H1 (cell line): ENCODE measurements around the gene CROCC2. TPM values are rescaled to one million over a fixed set of nuclear protein-coding genes. Genes with fewer than 3 reads are reported as not detected.

Experiments used
- BACH1 ChIP-seq: IDR thresholded peaks from 2 replicates; pipeline ENCODE4 v1.6.1; 2012; ENCODE audit warnings: low read length, improper control_type of control experiment
- CBX8 ChIP-seq: fragments of 300-800, 300-1000 bp; sonication (generic); IDR thresholded peaks from 2 replicates; pipeline ENCODE4 v1.7.1; 2016; ENCODE audit warnings: low read depth, low read length, borderline replicate concordance
- CEBPB ChIP-seq: IDR thresholded peaks from 2 replicates; pipeline ENCODE4 v1.6.1; 2012; ENCODE audit warnings: low read depth, low read length
- CREB1 ChIP-seq: IDR thresholded peaks from 2 replicates; pipeline ENCODE4 v1.6.1; 2012; ENCODE audit warnings: inconsistent platforms
- EGR1 ChIP-seq: IDR thresholded peaks from 2 replicates; pipeline ENCODE4 v1.6.1; 2011; ENCODE audit warnings: low read depth, low read length, borderline replicate concordance
- EZH2 ChIP-seq: fragments of 200-600 bp; sonication (generic); IDR thresholded peaks from 2 replicates; pipeline ENCODE4 v1.7.1; 2012; ENCODE audit warnings: low read depth, mild to moderate bottlenecking, moderate library complexity, low read length, inconsistent platforms; ENCODE audit not compliant: severe bottlenecking
- GABPA ChIP-seq: IDR thresholded peaks from 2 replicates; pipeline ENCODE4 v1.6.1; 2011; ENCODE audit warnings: mild to moderate bottlenecking, low read length, moderate library complexity, borderline replicate concordance; ENCODE audit not compliant: insufficient read depth
- HDAC2 ChIP-seq, 2 experiments: fragments of 300-600 bp in 1 of 2; sonication (generic) in 1 of 2; IDR thresholded peaks; 2 replicates each; pipeline ENCODE4 v1.6.1; 2011 to 2012; ENCODE audit warnings: low read depth in 2 of 2, low read length in 2 of 2, mild to moderate bottlenecking in 2 of 2, moderate library complexity in 2 of 2, borderline replicate concordance in 1 of 2, inconsistent platforms in 1 of 2
- KDM1A ChIP-seq: fragments of 200-600, 300-600 bp; sonication (generic); IDR thresholded peaks from 2 replicates; pipeline ENCODE4 v1.7.1; 2016; ENCODE audit warnings: mild to moderate bottlenecking, low read length, borderline replicate concordance
- POLR2A ChIP-seq, 2 experiments: IDR thresholded peaks; 1 replicate in 1 of 2; 2 replicates in 1 of 2; pipeline ENCODE4 v1.6.1; 2011; ENCODE audit warnings: low read depth in 2 of 2, low read length in 2 of 2, mild to moderate bottlenecking in 2 of 2; ENCODE audit errors: control extremely low read depth in 1 of 2
- RBBP5 ChIP-seq: IDR thresholded peaks from 2 replicates; pipeline ENCODE4 v1.7.1; 2012; ENCODE audit warnings: low read depth, mild to moderate bottlenecking, inconsistent platforms, low read length, moderate library complexity, borderline replicate concordance
- RFX5 ChIP-seq: IDR thresholded peaks from 2 replicates; pipeline ENCODE4 v1.6.1; 2011; ENCODE audit warnings: low read depth, low read length, improper control_type of control experiment, borderline replicate concordance
- RXRA ChIP-seq: IDR thresholded peaks from 2 replicates; pipeline ENCODE4 v1.6.1; 2011; ENCODE audit warnings: low read depth, mild to moderate bottlenecking, low read length, moderate library complexity; ENCODE audit not compliant: insufficient read depth
- SP1 ChIP-seq: IDR thresholded peaks from 2 replicates; pipeline ENCODE4 v1.6.1; 2011; ENCODE audit warnings: low read depth, low read length
- SP2 ChIP-seq: IDR thresholded peaks from 2 replicates; pipeline ENCODE4 v1.6.1; 2012; ENCODE audit warnings: mild to moderate bottlenecking, low read length, inconsistent platforms
- SP4 ChIP-seq: IDR thresholded peaks from 2 replicates; pipeline ENCODE4 v1.6.1; 2012; ENCODE audit warnings: low read length, inconsistent platforms
- TAF7 ChIP-seq: optimal IDR thresholded peaks from 2 replicates; pipeline ENCODE3; 2011; ENCODE audit warnings: low read depth, mild to moderate bottlenecking, inconsistent platforms, low read length, moderate library complexity, borderline replicate concordance
- TEAD4 ChIP-seq: IDR thresholded peaks from 2 replicates; pipeline ENCODE4 v1.6.1; 2012; ENCODE audit warnings: low read depth, low read length, inconsistent platforms, mixed read lengths
- ZNF274 ChIP-seq: IDR thresholded peaks from 2 replicates; pipeline ENCODE4 v1.7.0; 2012; ENCODE audit warnings: low read length, borderline replicate concordance; ENCODE audit errors: extremely low read depth
- polyA plus RNA-seq, 7 experiments: library from polyadenylated mRNA; depleted of rRNA in 3 of 7; stranded (reverse) in 5 of 7; unstranded in 2 of 7; fragments of >200 nt in 5 of 7; fragments of 200-250 nt in 2 of 7; gene quantifications; 1 replicate in 5 of 7; 2 replicates in 1 of 7; 4 replicates in 1 of 7; pipeline versions ENCODE4 v1.2.1 to v1.2.3, GENCODE V29; 2011 to 2013; ENCODE audit warnings: missing spikeins in 2 of 7, mixed read lengths in 2 of 7
- total RNA-seq: library from RNA; stranded (reverse); fragmentation: NEBNext Ultra II Directional; extraction: Animal tissue kit (Norgen Biotek cat#: 25700); gene quantifications from 2 replicates; pipeline ENCODE4 v1.2.1, GENCODE V29; 2021
- TF ChIP-seq, protein P1 (sequence below): IDR thresholded peaks from 2 replicates; pipeline ENCODE4 v1.6.1; 2011; ENCODE audit warnings: low read length, improper control_type of control experiment
- TF ChIP-seq, protein P2 (sequence below), 3 experiments: IDR thresholded peaks; 1 replicate in 2 of 3; 2 replicates in 1 of 3; pipeline versions ENCODE4 v1.5.1 to v1.6.1; 2011; ENCODE audit warnings: low read length in 3 of 3, mild to moderate bottlenecking in 3 of 3, inconsistent platforms in 2 of 3, low read depth in 1 of 3, moderate library complexity in 1 of 3; ENCODE audit not compliant: insufficient read depth in 1 of 3; ENCODE audit errors: control extremely low read depth in 1 of 3

The CROCC2 gene
- total and polyA plus RNA-seq, 2 of the 8 experiments (the other 6 are each of a cell fraction or from before 2014, with no cell fraction given): not detected

DNA sequence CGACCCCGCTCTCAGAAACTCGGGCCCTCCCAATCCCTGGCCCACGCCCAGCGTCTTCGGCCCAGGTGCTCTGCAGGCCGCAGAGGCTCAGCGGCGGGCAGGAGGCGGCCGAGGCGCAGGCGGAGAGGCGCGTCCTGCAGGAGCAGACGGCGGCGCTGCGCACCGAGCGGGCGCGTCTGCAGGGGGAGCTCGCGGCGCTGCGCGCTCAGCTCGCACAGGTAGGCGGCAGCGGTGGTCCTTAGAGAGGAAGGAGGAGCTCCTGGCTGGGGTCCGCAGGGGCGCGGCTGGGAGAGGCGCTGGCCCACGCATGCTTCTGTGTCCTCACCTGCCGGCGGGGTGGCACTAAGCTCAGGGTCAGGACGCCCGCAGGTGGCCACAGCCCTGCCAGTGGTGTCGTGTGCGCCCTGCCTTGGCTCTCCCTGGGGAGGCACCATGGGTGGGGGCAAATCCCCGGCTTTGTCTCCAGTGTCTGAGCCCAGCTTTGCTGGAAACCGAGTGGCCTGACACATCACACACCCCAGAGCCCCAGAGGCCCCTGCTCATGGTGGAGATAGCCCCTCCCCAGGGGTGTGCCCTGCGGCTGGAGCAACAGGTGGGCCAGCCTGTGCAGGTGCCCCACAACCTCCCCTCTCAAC is 77.3 kb downstream of the CROCC2 start (continued):
- TF ChIP-seq, protein P1, sequence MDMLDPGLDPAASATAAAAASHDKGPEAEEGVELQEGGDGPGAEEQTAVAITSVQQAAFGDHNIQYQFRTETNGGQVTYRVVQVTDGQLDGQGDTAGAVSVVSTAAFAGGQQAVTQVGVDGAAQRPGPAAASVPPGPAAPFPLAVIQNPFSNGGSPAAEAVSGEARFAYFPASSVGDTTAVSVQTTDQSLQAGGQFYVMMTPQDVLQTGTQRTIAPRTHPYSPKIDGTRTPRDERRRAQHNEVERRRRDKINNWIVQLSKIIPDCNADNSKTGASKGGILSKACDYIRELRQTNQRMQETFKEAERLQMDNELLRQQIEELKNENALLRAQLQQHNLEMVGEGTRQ: no peak
- TF ChIP-seq HDAC2 (IDR thresholded peaks at IDR 0.05; ENCODE audit: borderline replicate concordance in 1 of 2, low read depth in 2 of 2, low read length in 2 of 2) (no peak; a peak in 1 of 4 replicates), EZH2 (no peak), POLR2A (IDR thresholded peaks at IDR 0.05; ENCODE audit: control extremely low read depth in 1 of 2, low read depth in 2 of 2, low read length in 2 of 2) (no peak), SP4 (no peak), RBBP5 (0 out of 2 replicates have a peak, but pooled peaks have one; percentile 39), BACH1 (no peak), KDM1A (no peak), SP1 (no peak), GABPA (peak; percentile 81; the same call in 1 of the 2 replicates), EGR1 (no peak; the same call in 1 of the 2 replicates), SP2 (no peak), TEAD4 (0 out of 2 replicates have a peak, but pooled peaks have one; percentile 23), RFX5 (no peak), CBX8 (no peak), RXRA (no peak), ZNF274 (no peak), TAF7 (peak; percentile 9), CEBPB (no peak), CREB1 (peak; percentile 46; the same call in 1 of the 2 replicates)
- TF ChIP-seq, protein P2, sequence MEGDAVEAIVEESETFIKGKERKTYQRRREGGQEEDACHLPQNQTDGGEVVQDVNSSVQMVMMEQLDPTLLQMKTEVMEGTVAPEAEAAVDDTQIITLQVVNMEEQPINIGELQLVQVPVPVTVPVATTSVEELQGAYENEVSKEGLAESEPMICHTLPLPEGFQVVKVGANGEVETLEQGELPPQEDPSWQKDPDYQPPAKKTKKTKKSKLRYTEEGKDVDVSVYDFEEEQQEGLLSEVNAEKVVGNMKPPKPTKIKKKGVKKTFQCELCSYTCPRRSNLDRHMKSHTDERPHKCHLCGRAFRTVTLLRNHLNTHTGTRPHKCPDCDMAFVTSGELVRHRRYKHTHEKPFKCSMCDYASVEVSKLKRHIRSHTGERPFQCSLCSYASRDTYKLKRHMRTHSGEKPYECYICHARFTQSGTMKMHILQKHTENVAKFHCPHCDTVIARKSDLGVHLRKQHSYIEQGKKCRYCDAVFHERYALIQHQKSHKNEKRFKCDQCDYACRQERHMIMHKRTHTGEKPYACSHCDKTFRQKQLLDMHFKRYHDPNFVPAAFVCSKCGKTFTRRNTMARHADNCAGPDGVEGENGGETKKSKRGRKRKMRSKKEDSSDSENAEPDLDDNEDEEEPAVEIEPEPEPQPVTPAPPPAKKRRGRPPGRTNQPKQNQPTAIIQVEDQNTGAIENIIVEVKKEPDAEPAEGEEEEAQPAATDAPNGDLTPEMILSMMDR (IDR thresholded peaks at IDR 0.05; ENCODE audit: control extremely low read depth in 1 of 3, insufficient read depth in 1 of 3, low read depth in 1 of 3, low read length in 3 of 3): peak in 2 of 3 experiments; percentile 93 to 99; a peak in 3 of 4 replicates
